Measurements from ENCODE around the gene KCNK6. TPM values are rescaled to one million over a fixed set of nuclear protein-coding genes. Genes with fewer than 3 reads are reported as not detected.

The KCNK6 gene
- total RNA-seq, 1 donor from 2014 or later, result 21.5 TPM

DNA sequence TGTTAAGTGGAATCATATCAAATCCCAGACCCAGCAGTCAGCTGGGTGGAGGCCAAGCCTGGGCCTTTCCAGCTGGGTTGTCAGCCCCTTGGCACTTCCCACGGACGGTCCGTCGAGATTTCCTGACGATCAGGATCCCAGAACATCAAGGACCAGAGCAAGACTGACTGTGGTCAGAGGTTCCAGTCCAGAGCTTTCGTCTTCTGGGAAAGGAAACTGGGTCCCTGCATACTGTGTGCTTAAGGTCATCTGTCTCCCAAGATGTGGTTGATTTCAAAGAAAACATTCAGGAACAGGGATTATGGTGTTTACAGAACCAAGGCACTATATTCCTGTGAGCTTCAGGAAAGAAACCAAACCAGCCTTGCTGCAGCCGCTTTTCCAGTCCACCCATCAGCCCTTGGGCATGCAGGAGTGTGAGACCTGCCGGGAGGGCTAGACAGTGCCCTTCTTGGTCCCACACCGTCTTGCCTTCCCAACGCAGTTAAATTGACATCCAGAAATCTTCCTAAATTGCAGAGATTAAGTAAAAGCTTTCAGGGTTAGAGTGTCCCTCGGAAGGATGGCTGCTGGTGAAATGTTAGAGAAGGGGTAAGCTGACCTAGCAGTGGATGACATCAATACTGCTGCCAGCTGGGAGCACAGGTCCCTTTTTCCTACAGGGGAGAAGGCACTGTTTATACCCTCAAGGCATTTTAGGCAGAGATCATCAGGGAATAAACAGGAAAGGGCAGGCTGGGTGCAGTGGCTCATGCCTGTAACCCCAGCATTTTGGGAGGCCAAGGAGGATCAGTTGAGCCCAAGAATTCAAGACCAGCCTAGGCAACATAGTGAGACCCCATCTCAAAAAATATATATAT, 20.6 kb upstream of the KCNK6 start:
- no peak for DNase-seq (ENCODE audit: low spot score)

DNA sequence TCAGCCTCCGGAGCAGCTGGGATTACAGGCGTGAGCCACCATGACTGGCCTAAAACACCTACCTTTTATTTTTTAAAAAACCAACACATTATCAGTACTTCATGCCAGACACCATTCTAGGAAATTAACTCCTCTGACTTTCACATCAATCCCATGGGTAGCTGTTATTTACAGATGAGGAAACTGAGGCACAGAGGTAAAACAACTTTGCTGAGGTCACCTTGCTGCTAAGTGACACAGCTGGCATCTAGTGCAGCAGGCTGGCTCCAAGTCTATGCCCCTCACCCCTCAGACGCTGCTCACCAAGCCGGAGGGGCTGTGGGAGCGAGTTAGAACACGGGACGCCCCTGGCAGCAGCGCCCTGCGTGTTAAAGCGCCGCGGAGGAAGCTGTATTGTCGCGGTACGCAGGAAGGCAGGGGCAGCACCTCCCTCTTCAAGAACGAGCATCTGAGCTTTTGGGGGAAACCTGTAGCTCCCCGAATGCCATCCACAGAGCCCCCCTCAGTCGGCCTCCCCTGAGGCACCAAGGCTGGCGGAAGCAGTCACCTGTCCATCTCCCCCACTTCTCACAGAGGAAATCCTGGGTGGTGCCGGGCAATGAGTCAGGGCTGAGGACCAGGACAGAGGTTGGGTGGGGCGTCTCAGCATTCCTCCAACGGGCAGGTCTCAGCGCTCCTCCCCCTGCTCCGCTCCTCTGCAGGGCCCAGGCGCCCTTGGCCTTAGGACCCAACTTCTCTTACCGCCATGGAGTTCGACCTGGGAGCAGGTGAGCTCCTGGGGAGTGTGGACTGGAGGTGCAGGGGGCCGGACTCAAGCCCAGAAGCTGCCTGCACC, 15.9 kb upstream of the KCNK6 start, which contains the start of gene C19orf33:
TSS of gene C19orf33 (plus strand) at position 735 of the 835 bp plus-strand sequence. CDS start at position 746, 11 bp downstream.
- peak; percentile 81 for DNase-seq (ENCODE audit: low spot score)

DNA sequence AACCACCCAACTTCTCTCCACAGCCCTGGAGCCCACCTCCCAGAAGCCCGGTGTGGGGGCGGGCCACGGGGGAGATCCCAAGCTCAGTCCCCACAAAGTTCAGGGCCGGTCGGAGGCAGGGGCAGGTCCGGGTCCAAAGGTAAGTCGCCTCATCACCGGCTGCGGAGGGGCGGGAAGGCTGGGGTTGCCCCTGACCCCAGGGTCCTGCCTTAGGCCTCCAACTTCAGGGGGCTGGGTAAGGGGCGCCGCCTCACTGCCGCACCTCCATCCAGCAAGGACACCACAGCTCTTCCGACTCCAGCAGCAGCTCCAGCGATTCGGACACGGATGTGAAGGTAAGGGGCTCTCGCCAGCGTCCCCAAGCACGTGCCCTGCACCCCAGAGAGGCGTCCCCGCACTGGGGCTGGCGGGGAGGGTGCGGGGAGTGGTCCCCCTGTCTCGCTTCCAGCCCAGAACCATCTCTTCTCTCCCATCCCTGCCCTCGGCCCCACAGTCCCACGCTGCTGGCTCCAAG, 15.2 kb upstream of the KCNK6 start:
- no peak for DNase-seq (ENCODE audit: low spot score)

- peak; percentile 90 for DNase-seq (ENCODE audit: low spot score)
These were observed 14.7 kb upstream of the KCNK6 start for GRCh38 chr19:38304866-38305429.

DNA sequence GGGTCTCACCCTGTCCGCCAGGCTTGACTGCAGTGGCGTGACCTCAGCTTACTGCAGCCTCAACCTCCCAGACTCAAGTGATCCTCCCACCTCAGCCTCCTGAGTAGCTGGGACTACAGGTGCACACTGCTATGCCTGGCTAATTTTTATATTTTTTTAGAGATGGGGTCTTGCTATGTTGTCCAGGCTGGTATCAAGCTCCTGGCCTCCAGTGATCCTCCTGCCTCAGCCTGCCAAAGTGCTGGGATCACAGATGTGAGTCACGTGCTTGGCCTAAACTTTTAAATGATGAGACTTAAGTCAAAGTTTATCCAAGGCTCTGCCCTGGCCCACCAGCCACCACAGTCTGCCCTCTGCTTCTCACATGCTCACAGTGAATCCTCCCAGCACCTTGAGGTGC, 13.4 kb upstream of the KCNK6 start:
- no peak for DNase-seq (ENCODE audit: low spot score)

- DNase-seq (ENCODE audit: low spot score), result no peak
These were observed 12.6 kb upstream of the KCNK6 start for GRCh38 chr19:38307076-38307475.

DNA sequence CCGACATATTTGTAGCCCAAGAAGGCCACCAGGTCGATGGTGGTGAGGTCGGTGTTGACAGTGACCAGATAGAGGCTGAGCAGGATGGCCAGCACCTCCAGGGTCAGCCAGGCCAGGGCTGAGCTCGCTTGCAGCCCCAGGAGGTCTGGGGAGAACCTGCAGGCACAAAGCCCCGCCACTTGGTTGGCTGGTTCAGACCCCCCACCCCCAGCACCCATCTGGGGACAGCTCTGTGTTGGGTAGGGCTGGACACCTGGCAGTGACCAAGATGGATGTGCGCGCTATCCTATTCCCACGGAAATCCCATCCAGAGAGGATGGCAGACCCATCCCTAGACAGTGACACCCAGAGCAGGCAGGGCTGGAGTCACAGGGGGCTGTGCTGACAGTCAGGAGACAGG, 12.0 kb upstream of the KCNK6 start:
- DNase-seq (ENCODE audit: low spot score), result no peak

DNA sequence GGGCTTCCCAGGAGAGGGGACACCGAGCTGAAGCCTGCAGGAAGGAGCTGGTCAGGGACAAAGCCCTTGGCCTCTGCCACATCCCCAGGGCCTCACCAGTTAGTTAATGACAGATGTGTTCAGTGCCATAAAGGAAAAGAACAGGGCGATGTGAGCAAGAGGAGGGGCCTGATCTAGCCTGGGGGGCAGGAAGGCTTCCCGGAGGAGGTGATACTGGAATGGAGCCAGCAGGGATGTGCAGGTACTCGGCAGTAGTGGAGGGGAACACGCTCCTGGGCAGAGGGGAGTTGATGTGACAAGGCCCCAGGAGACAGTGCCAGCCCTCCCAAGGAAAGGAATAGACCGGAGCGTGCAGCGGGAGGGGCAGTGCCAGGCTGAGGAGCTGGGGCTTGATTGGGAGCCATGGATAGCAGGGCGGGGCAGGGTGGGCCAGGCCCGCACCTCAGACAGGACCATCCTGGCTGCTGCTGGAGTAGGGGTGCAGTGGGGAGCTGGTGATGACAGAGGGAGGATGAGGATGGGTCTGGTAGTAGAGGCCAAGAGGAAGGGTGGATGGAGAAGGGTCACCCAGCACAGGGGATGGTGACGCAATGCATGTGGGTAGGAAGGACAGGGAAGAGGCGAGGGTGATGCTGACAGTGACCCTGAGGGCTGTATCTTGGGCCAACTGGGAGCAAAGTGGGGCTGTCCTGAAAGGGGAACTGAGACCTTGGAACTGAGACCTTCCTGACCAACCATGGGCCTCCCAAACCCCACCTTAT, 11.5 kb upstream of the KCNK6 start:
- DNase-seq (ENCODE audit: low spot score), result no peak

DNA sequence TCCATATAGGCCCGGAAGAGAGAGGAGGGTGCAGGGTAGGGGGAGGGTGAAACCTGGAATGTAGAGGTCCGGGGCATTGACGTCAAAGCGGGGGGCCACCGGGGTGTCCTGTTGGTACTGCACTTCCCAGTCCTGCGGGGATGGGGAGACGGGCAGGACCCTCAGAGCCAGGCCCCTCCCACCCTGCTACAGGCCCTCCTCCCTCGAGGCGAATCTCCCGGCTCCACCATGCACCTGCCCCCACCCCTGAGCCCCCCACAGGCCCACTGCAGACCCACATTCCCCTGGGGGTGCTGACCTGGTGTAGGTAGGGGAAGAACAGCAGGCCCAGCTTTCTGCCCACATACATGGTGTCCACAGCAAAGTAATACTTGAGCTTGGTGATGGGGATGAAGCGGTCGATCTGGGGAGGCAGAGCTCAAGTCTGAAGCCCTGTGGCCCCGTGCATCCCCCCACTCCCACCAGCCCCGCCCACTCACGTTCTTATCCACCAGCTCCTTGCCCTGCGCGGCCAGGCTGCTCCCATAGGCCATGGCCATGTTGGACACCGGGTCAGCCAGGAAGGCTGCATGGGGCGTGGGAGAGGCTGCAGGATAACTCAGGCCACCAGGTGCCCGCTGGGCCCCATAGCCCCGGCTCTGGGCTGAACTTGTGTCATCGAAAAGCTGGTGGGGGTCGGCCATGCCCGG, 10.6 kb upstream of the KCNK6 start:
- DNase-seq (ENCODE audit: low spot score), result no peak

- DNase-seq (ENCODE audit: low spot score), result no peak
These were observed 9.9 kb upstream of the KCNK6 start for GRCh38 chr19:38309615-38310278.

DNA sequence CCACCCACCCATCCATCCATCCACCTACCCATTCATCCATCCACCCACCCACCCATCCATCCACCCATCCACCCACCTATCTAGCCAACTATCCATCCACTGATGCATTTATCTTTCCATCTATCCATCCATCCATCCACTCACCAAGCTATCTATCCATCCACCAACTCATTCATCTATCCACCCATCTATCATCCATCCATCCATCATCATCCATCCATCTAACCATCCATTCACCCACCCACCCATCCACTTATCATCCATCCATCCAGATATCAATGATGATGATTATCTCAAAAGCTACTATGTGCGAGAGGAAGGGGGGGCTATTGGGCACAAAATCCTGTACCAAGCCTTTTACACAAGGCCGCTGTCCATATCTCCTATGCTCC, 9.4 kb upstream of the KCNK6 start:
- DNase-seq (ENCODE audit: low spot score), result no peak

GRCh38 chr19:38310986-38311385, 8.7 kb upstream of the KCNK6 start:
- DNase-seq (ENCODE audit: low spot score), result no peak

DNA sequence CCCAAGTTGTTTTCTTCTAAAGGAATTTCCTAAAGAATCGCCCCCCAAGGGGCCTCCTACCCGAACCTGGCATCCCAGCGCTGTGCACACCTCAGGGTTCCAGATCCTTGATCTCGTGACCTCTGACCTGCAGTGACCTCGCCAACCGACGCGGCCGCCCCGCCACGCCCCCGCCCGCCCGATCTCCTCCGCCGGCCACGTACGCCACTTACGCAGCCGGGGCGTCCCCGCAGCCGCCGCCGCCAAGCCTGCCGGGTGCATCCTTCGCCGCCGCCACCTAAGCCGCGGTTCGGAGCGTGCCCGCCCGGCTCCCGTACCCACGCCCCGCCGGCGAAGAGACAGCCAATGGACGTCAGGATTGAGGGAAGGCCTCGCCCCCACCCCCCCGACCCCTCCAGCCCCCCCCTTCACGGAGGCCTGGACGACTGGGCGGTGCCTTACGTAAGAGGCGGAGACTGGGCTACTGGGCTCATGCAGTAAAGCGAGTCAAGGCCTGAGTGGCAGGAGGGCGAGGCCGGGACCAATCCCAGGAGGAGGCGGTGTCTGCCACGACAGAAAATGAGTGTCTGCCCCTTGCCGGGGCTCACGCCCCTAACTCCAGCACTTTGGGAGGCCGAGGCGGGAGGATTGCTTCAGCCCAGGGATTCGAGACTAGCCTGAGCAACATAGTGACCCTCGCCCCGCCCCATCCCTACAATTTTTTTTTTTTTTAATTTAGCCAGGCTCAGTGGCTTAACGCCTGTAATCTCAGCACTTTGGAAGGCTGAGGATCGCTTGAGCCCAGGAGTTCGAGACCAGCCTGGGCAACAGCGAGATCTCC, 3.8 kb upstream of the KCNK6 start, which contains the start of gene YIF1B:
TSS of gene YIF1B (minus strand) at position 291 of the 820 bp plus-strand sequence. CDS start at position 261, 30 bp downstream.
- peak; percentile 96 for DNase-seq (ENCODE audit: low spot score)

- no peak for DNase-seq (ENCODE audit: low spot score)
These were observed 3.1 kb upstream of the KCNK6 start for GRCh38 chr19:38316477-38317067.

DNA sequence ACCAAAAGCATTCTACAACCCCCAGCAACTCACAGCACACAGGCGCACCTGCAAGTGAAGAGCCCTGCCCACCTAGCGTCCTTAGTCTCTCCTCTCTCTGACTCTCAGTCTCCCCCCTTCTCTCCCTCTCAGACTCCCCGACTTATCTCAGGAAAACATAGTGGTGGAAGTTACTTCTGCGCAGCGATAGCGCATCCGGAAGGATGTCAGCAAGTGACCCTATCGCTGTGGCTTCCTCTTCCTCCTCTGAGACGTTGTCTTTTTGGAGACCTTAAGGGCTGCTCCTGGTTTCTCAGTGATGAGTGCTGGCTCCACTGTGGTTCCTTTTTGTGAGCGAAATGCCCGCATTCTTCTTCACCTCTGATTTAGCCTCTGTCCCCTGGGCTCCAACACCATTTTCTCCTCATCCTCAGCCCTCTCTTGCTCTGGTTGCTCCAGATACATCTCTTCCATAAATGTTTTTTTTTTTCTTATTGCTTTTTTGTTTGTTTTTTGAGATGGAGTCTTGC, 2.5 kb upstream of the KCNK6 start:
- DNase-seq (ENCODE audit: low spot score), result no peak

GRCh38 chr19:38318660-38319059, 985 bp upstream of the KCNK6 start:
- DNase-seq (ENCODE audit: low spot score), result no peak

GRCh38 chr19:38320969-38321339, 1.3 kb downstream of the KCNK6 start:
- DNase-seq (ENCODE audit: low spot score), result no peak

DNA sequence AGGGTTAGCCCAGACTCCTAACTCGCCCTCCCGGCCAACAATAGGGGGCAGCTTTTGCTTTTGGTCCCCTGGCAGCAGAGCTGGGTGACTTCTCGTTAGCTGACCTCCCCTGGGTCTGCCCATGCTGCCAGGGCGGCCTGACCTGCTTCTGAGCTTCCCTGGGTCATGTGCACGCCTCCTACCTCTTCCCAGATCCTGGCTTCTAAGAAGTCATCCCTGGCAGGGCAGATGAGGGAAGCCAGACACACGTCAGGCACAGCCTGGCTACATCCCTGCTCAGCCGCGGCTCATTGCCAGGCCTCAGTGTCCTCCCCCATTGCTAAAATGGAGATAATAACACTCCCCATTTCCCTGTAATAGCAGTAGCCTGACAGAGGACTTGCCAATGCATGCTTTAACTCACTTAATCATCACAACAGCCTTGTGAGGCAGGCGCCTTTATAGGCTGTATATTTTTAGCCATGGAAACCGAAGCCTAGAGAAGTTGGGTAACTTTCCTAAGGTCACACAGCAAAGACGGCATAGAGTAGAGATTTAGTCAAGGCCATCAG, 2.1 kb downstream of the KCNK6 start:
- DNase-seq (ENCODE audit: low spot score), result peak; percentile 73
